Cerebellar nuclear complex (tissue), 1 donor: ENCODE data around the gene SEMA7A.

Source experiments
- DNase-seq, 2 experiments: peaks; one replicate each; lab custom pipeline; 2025; lab: John Stamatoyannopoulos, UW

SEMA7A gene

GRCh38 chr15:74430510-74430951, 3.2 kb downstream of the SEMA7A start:
- no peak for DNase-seq

- DNase-seq = no peak
These were observed 3.9 kb downstream of the SEMA7A start for GRCh38 chr15:74429781-74430400.

- no peak for DNase-seq
These were observed 4.6 kb downstream of the SEMA7A start for GRCh38 chr15:74428970-74429780.

GRCh38 chr15:74428442-74428787, 5.3 kb downstream of the SEMA7A start:
- DNase-seq = no peak

GRCh38 chr15:74427607-74428441, 5.9 kb downstream of the SEMA7A start:
- DNase-seq = no peak

GRCh38 chr15:74426404-74427281, 7.1 kb downstream of the SEMA7A start:
- DNase-seq = no peak

GRCh38 chr15:74425630-74426029, 8.1 kb downstream of the SEMA7A start:
- no peak for DNase-seq

GRCh38 chr15:74424901-74425528, 8.7 kb downstream of the SEMA7A start:
- DNase-seq = peak in 1 of 2 experiments; percentile 22

- DNase-seq = no peak
These were observed 10.1 kb downstream of the SEMA7A start for GRCh38 chr15:74423431-74424257.

GRCh38 chr15:74422652-74423430, 10.9 kb downstream of the SEMA7A start:
- DNase-seq = no peak

GRCh38 chr15:74422265-74422651, 11.5 kb downstream of the SEMA7A start:
- no peak for DNase-seq

- no peak for DNase-seq
These were observed 12.2 kb downstream of the SEMA7A start for GRCh38 chr15:74421302-74422245.

- DNase-seq = no peak
These were observed 13.4 kb downstream of the SEMA7A start for GRCh38 chr15:74420193-74420905.

GRCh38 chr15:74419432-74419831, 14.3 kb downstream of the SEMA7A start:
- no peak for DNase-seq

- no peak for DNase-seq
These were observed 15.0 kb downstream of the SEMA7A start for GRCh38 chr15:74418575-74419338.

- DNase-seq = no peak
These were observed 16.1 kb downstream of the SEMA7A start for GRCh38 chr15:74417670-74418069.

GRCh38 chr15:74417225-74417624, 16.5 kb downstream of the SEMA7A start:
- no peak for DNase-seq
